HG03432 (cell line): ENCODE measurements around the gene RPRML.
"Not testable (repeated sequence)": the region's sequence is repeated elsewhere in the genome, so short reads cannot be mapped to it uniquely, and the experiment has no call there.

Experiments
- ATAC-seq: cut with Tn5 transposase; IDR thresholded peaks from one replicate; pipeline ENCODE4 v1.9.1; 2021; ENCODE audit warnings: mild to moderate bottlenecking, moderate library complexity; ENCODE audit not compliant: unreplicated experiment

RPRML gene

GRCh38 chr17:46976626-46977270 is 2.3 kb downstream of the RPRML start:
- ATAC-seq = no peak

GRCh38 chr17:46975287-46975686 is 3.8 kb downstream of the RPRML start:
- ATAC-seq = no peak

GRCh38 chr17:46974086-46974485 is 5.0 kb downstream of the RPRML start:
- ATAC-seq = no peak

GRCh38 chr17:46972346-46972745 is 6.7 kb downstream of the RPRML start:
- ATAC-seq = no peak

- ATAC-seq = no peak
Observed at GRCh38 chr17:46971647-46972300, 7.3 kb downstream of the RPRML start.

GRCh38 chr17:46968896-46969295 is 10.2 kb downstream of the RPRML start:
- ATAC-seq = no peak

- ATAC-seq = no peak
Observed at GRCh38 chr17:46968224-46968834, 10.7 kb downstream of the RPRML start.

- ATAC-seq = no peak
Observed at GRCh38 chr17:46964315-46965265, 14.5 kb downstream of the RPRML start.

- ATAC-seq = no peak
Observed at GRCh38 chr17:46963571-46963970, 15.5 kb downstream of the RPRML start.

GRCh38 chr17:46962374-46962790 is 16.7 kb downstream of the RPRML start:
- no peak for ATAC-seq

- no peak for ATAC-seq
Observed at GRCh38 chr17:46960152-46960551, 18.9 kb downstream of the RPRML start.

- no peak for ATAC-seq
Observed at GRCh38 chr17:46958041-46958591, 20.9 kb downstream of the RPRML start.

GRCh38 chr17:46953191-46953590 is 25.9 kb downstream of the RPRML start:
- ATAC-seq = not testable (repeated sequence)

GRCh38 chr17:46952115-46952514 is 26.9 kb downstream of the RPRML start:
- ATAC-seq = no peak

GRCh38 chr17:46951706-46952105 is 27.3 kb downstream of the RPRML start:
- no peak for ATAC-seq

GRCh38 chr17:46950997-46951621 is 27.9 kb downstream of the RPRML start:
- ATAC-seq = no peak

GRCh38 chr17:46950342-46950996 is 28.6 kb downstream of the RPRML start:
- ATAC-seq = no peak

- no peak for ATAC-seq
Observed at GRCh38 chr17:46949291-46950174, 29.5 kb downstream of the RPRML start.

GRCh38 chr17:46948544-46948943 is 30.5 kb downstream of the RPRML start:
- ATAC-seq = no peak
